ENCODE data around the gene POP7. TPM values are rescaled to one million over a fixed set of nuclear protein-coding genes. Genes with fewer than 3 reads are reported as not detected.
"Not testable (repeated sequence)": the region's sequence is repeated elsewhere in the genome, so short reads cannot be mapped to it uniquely, and the experiment has no call there.

The POP7 gene
- polyA plus RNA-seq (ENCODE audit: insufficient read length in 4 of 4): 10 to 100 TPM; 22.6 to 34.5 (median 25.0) TPM

GRCh38 chr7:100705753-100706671, at the start of gene POP7:
POP7 (plus strand) TSS chr7:100706121; CDS start chr7:100706831, 710 bp downstream.
- DNase-seq (ENCODE audit: low read depth in 4 of 4, low spot score in 3 of 4): peak; percentile 97 to 98 (median 97)

- not testable (repeated sequence) for DNase-seq (ENCODE audit: low read depth in 4 of 4, low spot score in 3 of 4)
These were observed 43.6 kb upstream of the POP7 start for GRCh38 chr7:100662194-100662776.

- no peak for DNase-seq (ENCODE audit: low read depth in 4 of 4, low spot score in 3 of 4)
These were observed 40.7 kb upstream of the POP7 start for GRCh38 chr7:100665168-100665726.

GRCh38 chr7:100667331-100668068, 38.4 kb upstream of the POP7 start:
- DNase-seq (ENCODE audit: low read depth in 4 of 4, low spot score in 3 of 4): no peak

- no peak for DNase-seq (ENCODE audit: low read depth in 4 of 4, low spot score in 3 of 4)
These were observed 37.9 kb upstream of the POP7 start for GRCh38 chr7:100668069-100668449.

- DNase-seq (ENCODE audit: low read depth in 4 of 4, low spot score in 3 of 4): not testable (repeated sequence)
These were observed 36.8 kb upstream of the POP7 start for GRCh38 chr7:100669106-100669505.

- DNase-seq (ENCODE audit: low read depth in 4 of 4, low spot score in 3 of 4): no peak
These were observed 35.8 kb upstream of the POP7 start for GRCh38 chr7:100670074-100670473.

GRCh38 chr7:100671353-100672327, 34.3 kb upstream of the POP7 start:
- DNase-seq (ENCODE audit: low read depth in 4 of 4, low spot score in 3 of 4): no peak

GRCh38 chr7:100673302-100673941, 32.5 kb upstream of the POP7 start, which contains the start of gene GNB2:
GNB2 (plus strand) TSS chr7:100673740; CDS start chr7:100676266, 2,526 bp downstream.
- DNase-seq (ENCODE audit: low read depth in 4 of 4, low spot score in 3 of 4): peak; percentile 98 to 99 (median 98)

- no peak for DNase-seq (ENCODE audit: low read depth in 4 of 4, low spot score in 3 of 4)
These were observed 31.9 kb upstream of the POP7 start for GRCh38 chr7:100673942-100674410.

- no peak for DNase-seq (ENCODE audit: low read depth in 4 of 4, low spot score in 3 of 4)
These were observed 31.4 kb upstream of the POP7 start for GRCh38 chr7:100674411-100675104.

GRCh38 chr7:100675105-100675451, 30.8 kb upstream of the POP7 start:
- DNase-seq (ENCODE audit: low read depth in 4 of 4, low spot score in 3 of 4): no peak

- peak in 1 of 4 donors; percentile 50 for DNase-seq (ENCODE audit: low read depth in 4 of 4, low spot score in 3 of 4)
These were observed 30.2 kb upstream of the POP7 start for GRCh38 chr7:100675581-100676350.

GRCh38 chr7:100676501-100677306, 29.2 kb upstream of the POP7 start:
- DNase-seq (ENCODE audit: low read depth in 4 of 4, low spot score in 3 of 4): no peak

GRCh38 chr7:100677308-100678267, 28.3 kb upstream of the POP7 start:
- no peak for DNase-seq (ENCODE audit: low read depth in 4 of 4, low spot score in 3 of 4)

Measured in right renal pelvis (tissue), 4 donors.